ENCODE results near the gene TBCE. TPM values are rescaled to one million over a fixed set of nuclear protein-coding genes. Genes with fewer than 3 reads are reported as not detected.

Gene TBCE
- total RNA-seq, 1 donor, result 22.8 TPM

DNA sequence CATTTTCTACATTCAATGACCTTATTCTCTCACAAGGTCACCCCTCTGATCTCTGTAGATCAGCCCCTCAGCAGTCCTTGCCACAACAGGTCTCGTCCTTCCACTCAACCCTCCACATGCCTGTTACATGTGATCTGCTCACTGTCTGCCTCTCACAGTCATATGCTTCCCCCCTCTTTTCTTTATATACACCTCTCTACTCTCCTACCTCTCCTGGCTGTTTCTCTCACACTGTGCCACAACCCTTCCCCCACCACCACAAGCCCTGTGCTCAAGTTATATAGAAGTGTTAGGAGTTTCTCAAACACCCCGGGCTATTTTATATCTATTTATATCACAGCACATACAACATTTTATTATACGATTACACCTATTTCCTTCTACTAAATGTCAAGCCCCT lies 124.4 kb downstream of the TBCE start:
- no peak overlapping the region for H3K4me2 ChIP-seq (ENCODE audit: insufficient read depth, low read length)
- H3K4me3 ChIP-seq (ENCODE audit: insufficient read depth, low read length), result no peak overlapping the region
- H3K79me2 ChIP-seq (ENCODE audit: insufficient read depth, low read length), result peaks cover 1% of the 10 kb centered on the region
- H3K4me1 ChIP-seq (ENCODE audit: insufficient read depth, low read length), result no peaks in the 10 kb centered on the region
- TF ChIP-seq, protein P1, sequence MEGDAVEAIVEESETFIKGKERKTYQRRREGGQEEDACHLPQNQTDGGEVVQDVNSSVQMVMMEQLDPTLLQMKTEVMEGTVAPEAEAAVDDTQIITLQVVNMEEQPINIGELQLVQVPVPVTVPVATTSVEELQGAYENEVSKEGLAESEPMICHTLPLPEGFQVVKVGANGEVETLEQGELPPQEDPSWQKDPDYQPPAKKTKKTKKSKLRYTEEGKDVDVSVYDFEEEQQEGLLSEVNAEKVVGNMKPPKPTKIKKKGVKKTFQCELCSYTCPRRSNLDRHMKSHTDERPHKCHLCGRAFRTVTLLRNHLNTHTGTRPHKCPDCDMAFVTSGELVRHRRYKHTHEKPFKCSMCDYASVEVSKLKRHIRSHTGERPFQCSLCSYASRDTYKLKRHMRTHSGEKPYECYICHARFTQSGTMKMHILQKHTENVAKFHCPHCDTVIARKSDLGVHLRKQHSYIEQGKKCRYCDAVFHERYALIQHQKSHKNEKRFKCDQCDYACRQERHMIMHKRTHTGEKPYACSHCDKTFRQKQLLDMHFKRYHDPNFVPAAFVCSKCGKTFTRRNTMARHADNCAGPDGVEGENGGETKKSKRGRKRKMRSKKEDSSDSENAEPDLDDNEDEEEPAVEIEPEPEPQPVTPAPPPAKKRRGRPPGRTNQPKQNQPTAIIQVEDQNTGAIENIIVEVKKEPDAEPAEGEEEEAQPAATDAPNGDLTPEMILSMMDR (IDR thresholded peaks at IDR 0.05; ENCODE audit: extremely low read depth, low read depth, low read length), result no peak
- peaks cover 21% of the 10 kb centered on the region for H3K36me3 ChIP-seq (ENCODE audit: insufficient read depth, low read length)
- no peak overlapping the region for H2AFZ ChIP-seq (ENCODE audit: low read length)
- no peak overlapping the region for H3K27ac ChIP-seq (ENCODE audit: low read depth, low read length)
- no peaks in the 10 kb centered on the region for H3K9me3 ChIP-seq (ENCODE audit: low read depth, low read length)
- no peaks in the 10 kb centered on the region for H3K27me3 ChIP-seq (ENCODE audit: insufficient read depth, low read length)
- no peak for DNase-seq (ENCODE audit: insufficient read length, low spot score, missing footprints)
- no peaks in the 10 kb centered on the region for H4K20me1 ChIP-seq (ENCODE audit: insufficient read depth, low read length)

DNA sequence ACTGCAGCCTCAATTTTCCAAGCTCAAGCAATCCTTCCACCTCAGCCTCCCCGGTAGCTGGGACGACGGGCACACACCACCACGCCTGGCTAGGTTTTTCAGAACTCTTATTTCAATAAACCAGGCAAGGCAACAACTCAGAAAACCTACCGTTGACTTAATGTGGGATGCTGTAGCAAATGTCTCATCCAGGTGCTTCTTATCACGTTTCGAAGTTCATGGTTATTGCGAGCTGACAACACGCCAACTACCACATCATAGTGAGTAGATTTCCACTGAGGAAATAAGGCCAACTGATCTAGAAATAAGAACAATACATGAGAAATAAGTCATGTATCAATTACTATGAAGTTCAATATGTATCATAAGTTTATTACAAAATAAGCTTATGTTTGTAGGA lies 127.3 kb downstream of the TBCE start:
- Histone ChIP-seq H3K9me3 (ENCODE audit: low read depth, low read length) (no peaks in the 10 kb centered on the region), H2AFZ (ENCODE audit: low read length) (no peak overlapping the region), H3K27ac (ENCODE audit: low read depth, low read length) (no peak overlapping the region), H3K4me2 (ENCODE audit: insufficient read depth, low read length) (no peak overlapping the region), H3K4me1 (ENCODE audit: insufficient read depth, low read length) (no peaks in the 10 kb centered on the region), H3K4me3 (ENCODE audit: insufficient read depth, low read length) (no peak overlapping the region), H3K79me2 (ENCODE audit: insufficient read depth, low read length) (peaks cover 25% of the 10 kb centered on the region), H3K36me3 (ENCODE audit: insufficient read depth, low read length) (peaks cover 21% of the 10 kb centered on the region), H4K20me1 (ENCODE audit: insufficient read depth, low read length) (no peaks in the 10 kb centered on the region), H3K27me3 (ENCODE audit: insufficient read depth, low read length) (no peaks in the 10 kb centered on the region)
- DNase-seq (ENCODE audit: insufficient read length, low spot score, missing footprints), result no peak
- TF ChIP-seq, protein P1 (IDR thresholded peaks at IDR 0.05; ENCODE audit: extremely low read depth, low read depth, low read length), result no peak

DNA sequence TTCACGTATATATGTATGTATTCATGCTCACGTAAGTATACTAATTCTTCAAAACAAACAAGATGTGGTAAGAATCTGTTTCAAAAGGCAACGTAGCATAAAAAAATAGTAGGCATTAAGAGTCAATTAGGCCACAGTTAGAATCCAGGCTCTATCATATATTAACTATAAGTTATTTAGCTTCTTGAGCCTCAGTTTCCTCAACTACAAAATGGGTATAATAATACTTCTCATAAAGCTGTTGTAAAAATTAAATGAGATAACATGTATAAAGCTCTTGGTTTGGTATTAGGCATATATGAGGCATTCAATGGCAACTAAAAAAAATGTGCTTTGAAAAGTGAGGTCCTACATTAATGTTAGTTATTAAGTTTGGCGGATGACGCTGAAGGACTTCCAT lies 127.8 kb downstream of the TBCE start:
- H3K27ac ChIP-seq (ENCODE audit: low read depth, low read length), result no peak overlapping the region
- TF ChIP-seq, protein P1 (IDR thresholded peaks at IDR 0.05; ENCODE audit: extremely low read depth, low read depth, low read length), result no peak
- H3K4me2 ChIP-seq (ENCODE audit: insufficient read depth, low read length), result no peak overlapping the region
- peaks cover 21% of the 10 kb centered on the region for H3K36me3 ChIP-seq (ENCODE audit: insufficient read depth, low read length)
- H3K9me3 ChIP-seq (ENCODE audit: low read depth, low read length), result no peaks in the 10 kb centered on the region
- no peak overlapping the region for H2AFZ ChIP-seq (ENCODE audit: low read length)
- H3K79me2 ChIP-seq (ENCODE audit: insufficient read depth, low read length), result peaks cover 30% of the 10 kb centered on the region
- no peaks in the 10 kb centered on the region for H3K27me3 ChIP-seq (ENCODE audit: insufficient read depth, low read length)
- DNase-seq (ENCODE audit: insufficient read length, low spot score, missing footprints), result no peak
- no peaks in the 10 kb centered on the region for H4K20me1 ChIP-seq (ENCODE audit: insufficient read depth, low read length)
- no peaks in the 10 kb centered on the region for H3K4me1 ChIP-seq (ENCODE audit: insufficient read depth, low read length)
- H3K4me3 ChIP-seq (ENCODE audit: insufficient read depth, low read length), result no peak overlapping the region

DNA sequence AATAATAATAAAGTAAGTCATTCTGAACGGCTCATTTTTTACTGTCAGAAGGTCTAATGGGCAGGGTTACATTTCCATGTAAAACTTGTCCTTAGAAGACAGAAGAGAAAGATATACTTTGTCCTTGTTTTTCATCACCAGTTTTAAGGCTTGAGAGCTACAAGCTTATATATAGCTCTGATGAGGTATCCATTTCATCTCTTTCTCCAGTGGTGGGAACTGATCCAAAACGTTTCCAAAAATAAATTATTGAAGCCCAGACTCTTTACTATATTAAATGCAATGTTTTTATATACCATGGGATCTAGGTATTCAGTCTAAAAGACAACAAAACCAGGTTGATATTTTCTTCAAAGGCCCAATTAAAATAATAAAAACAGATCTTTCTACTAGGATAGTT lies 128.3 kb downstream of the TBCE start:
- TF ChIP-seq, protein P1 (IDR thresholded peaks at IDR 0.05; ENCODE audit: extremely low read depth, low read depth, low read length), result no peak
- Histone ChIP-seq H3K36me3 (ENCODE audit: insufficient read depth, low read length) (peaks cover 21% of the 10 kb centered on the region), H3K4me1 (ENCODE audit: insufficient read depth, low read length) (no peaks in the 10 kb centered on the region), H3K4me3 (ENCODE audit: insufficient read depth, low read length) (no peak overlapping the region), H3K79me2 (ENCODE audit: insufficient read depth, low read length) (peaks cover 35% of the 10 kb centered on the region), H3K4me2 (ENCODE audit: insufficient read depth, low read length) (no peak overlapping the region), H3K27ac (ENCODE audit: low read depth, low read length) (no peak overlapping the region), H2AFZ (ENCODE audit: low read length) (no peak overlapping the region), H3K9me3 (ENCODE audit: low read depth, low read length) (no peaks in the 10 kb centered on the region), H3K27me3 (ENCODE audit: insufficient read depth, low read length) (no peaks in the 10 kb centered on the region), H4K20me1 (ENCODE audit: insufficient read depth, low read length) (no peaks in the 10 kb centered on the region)
- DNase-seq (ENCODE audit: insufficient read length, low spot score, missing footprints), result peak; percentile 49

Measured in osteoblast (primary cell).